Body of pancreas (tissue), 4 donors: ENCODE results near the gene SENP3.

Source experiments
- POLR2A ChIP-seq, 3 donors: fragments of 450-650 bp; IDR thresholded peaks; one replicate each; pipeline ENCODE4 v1.6.1; 2016; ENCODE audit warnings: antibody characterized with exemption in 3 of 3, mild to moderate bottlenecking in 2 of 3
- TF ChIP-seq, protein P1 (sequence below), 7 experiments: fragments of 450-650 bp in 4 of 7; fragments of 200-600 bp in 3 of 7; sonication (generic) in 3 of 7; IDR thresholded peaks; one replicate each; pipeline ENCODE4 v1.5.1; 2016 to 2019; ENCODE audit warnings: antibody characterized with exemption in 7 of 7

- TF ChIP-seq, protein P1, sequence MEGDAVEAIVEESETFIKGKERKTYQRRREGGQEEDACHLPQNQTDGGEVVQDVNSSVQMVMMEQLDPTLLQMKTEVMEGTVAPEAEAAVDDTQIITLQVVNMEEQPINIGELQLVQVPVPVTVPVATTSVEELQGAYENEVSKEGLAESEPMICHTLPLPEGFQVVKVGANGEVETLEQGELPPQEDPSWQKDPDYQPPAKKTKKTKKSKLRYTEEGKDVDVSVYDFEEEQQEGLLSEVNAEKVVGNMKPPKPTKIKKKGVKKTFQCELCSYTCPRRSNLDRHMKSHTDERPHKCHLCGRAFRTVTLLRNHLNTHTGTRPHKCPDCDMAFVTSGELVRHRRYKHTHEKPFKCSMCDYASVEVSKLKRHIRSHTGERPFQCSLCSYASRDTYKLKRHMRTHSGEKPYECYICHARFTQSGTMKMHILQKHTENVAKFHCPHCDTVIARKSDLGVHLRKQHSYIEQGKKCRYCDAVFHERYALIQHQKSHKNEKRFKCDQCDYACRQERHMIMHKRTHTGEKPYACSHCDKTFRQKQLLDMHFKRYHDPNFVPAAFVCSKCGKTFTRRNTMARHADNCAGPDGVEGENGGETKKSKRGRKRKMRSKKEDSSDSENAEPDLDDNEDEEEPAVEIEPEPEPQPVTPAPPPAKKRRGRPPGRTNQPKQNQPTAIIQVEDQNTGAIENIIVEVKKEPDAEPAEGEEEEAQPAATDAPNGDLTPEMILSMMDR (IDR thresholded peaks at IDR 0.05) = no peak
- TF ChIP-seq POLR2A (IDR thresholded peaks at IDR 0.05) = no peak
Observed at GRCh38 chr17:7562208-7562605, 488 bp downstream of the SENP3 start.
